H1 (cell line): ENCODE measurements around the gene OGFOD2. TPM values are rescaled to one million over a fixed set of nuclear protein-coding genes. Genes with fewer than 3 reads are reported as not detected.

Experiments used
- ATF3 ChIP-seq: IDR thresholded peaks from 2 replicates; pipeline ENCODE4 v1.6.1; 2011; ENCODE audit warnings: low read depth, mild to moderate bottlenecking, low read length; ENCODE audit not compliant: insufficient read depth
- CHD1 ChIP-seq: IDR thresholded peaks from 2 replicates; pipeline ENCODE4 v1.6.1; 2012; ENCODE audit warnings: low read depth, low read length, improper control_type of control experiment
- EGR1 ChIP-seq: IDR thresholded peaks from 2 replicates; pipeline ENCODE4 v1.6.1; 2011; ENCODE audit warnings: low read depth, low read length, borderline replicate concordance
- EZH2 ChIP-seq: fragments of 200-600 bp; sonication (generic); IDR thresholded peaks from 2 replicates; pipeline ENCODE4 v1.7.1; 2012; ENCODE audit warnings: low read depth, mild to moderate bottlenecking, moderate library complexity, low read length, inconsistent platforms; ENCODE audit not compliant: severe bottlenecking
- HDAC2 ChIP-seq, 2 experiments: fragments of 300-600 bp in 1 of 2; sonication (generic) in 1 of 2; IDR thresholded peaks; 2 replicates each; pipeline ENCODE4 v1.6.1; 2011 to 2012; ENCODE audit warnings: low read depth in 2 of 2, low read length in 2 of 2, mild to moderate bottlenecking in 2 of 2, moderate library complexity in 2 of 2, borderline replicate concordance in 1 of 2, inconsistent platforms in 1 of 2
- HDAC6 ChIP-seq: IDR thresholded peaks from one replicate; pipeline ENCODE4 v1.7.1; 2012; ENCODE audit warnings: low read depth, mild to moderate bottlenecking, inconsistent platforms, low read length, moderate library complexity
- KDM4A ChIP-seq: IDR thresholded peaks from one replicate; pipeline ENCODE4 v1.7.1; 2012; ENCODE audit warnings: low read depth, mild to moderate bottlenecking, moderate library complexity, low read length, inconsistent platforms; ENCODE audit not compliant: severe bottlenecking
- KDM5A ChIP-seq: fragments of 200-600 bp; IDR thresholded peaks from 2 replicates; pipeline ENCODE4 v1.7.1; 2012; ENCODE audit warnings: mild to moderate bottlenecking, low read length, inconsistent platforms, mixed read lengths
- NRF1 ChIP-seq: IDR thresholded peaks from 2 replicates; pipeline ENCODE4 v1.6.1; 2011; ENCODE audit warnings: mild to moderate bottlenecking, low read depth, low read length, improper control_type of control experiment
- POLR2A ChIP-seq, 2 experiments: IDR thresholded peaks; 1 replicate in 1 of 2; 2 replicates in 1 of 2; pipeline ENCODE4 v1.6.1; 2011; ENCODE audit warnings: low read depth in 2 of 2, low read length in 2 of 2, mild to moderate bottlenecking in 2 of 2; ENCODE audit errors: control extremely low read depth in 1 of 2
- RFX5 ChIP-seq: IDR thresholded peaks from 2 replicates; pipeline ENCODE4 v1.6.1; 2011; ENCODE audit warnings: low read depth, low read length, improper control_type of control experiment, borderline replicate concordance
- SP2 ChIP-seq: IDR thresholded peaks from 2 replicates; pipeline ENCODE4 v1.6.1; 2012; ENCODE audit warnings: mild to moderate bottlenecking, low read length, inconsistent platforms
- SP4 ChIP-seq: IDR thresholded peaks from 2 replicates; pipeline ENCODE4 v1.6.1; 2012; ENCODE audit warnings: low read length, inconsistent platforms
- TAF1 ChIP-seq: IDR thresholded peaks from 2 replicates; pipeline ENCODE4 v1.6.1; 2011; ENCODE audit warnings: mild to moderate bottlenecking, low read depth, low read length
- TBP ChIP-seq: IDR thresholded peaks from 2 replicates; pipeline ENCODE4 v1.6.1; 2011; ENCODE audit warnings: low read depth, low read length, improper control_type of control experiment
- polyA plus RNA-seq, 7 experiments: library from polyadenylated mRNA; depleted of rRNA in 3 of 7; stranded (reverse) in 5 of 7; unstranded in 2 of 7; fragments of >200 nt in 5 of 7; fragments of 200-250 nt in 2 of 7; gene quantifications; 1 replicate in 5 of 7; 2 replicates in 1 of 7; 4 replicates in 1 of 7; pipeline versions ENCODE4 v1.2.1 to v1.2.3, GENCODE V29; 2011 to 2013; ENCODE audit warnings: missing spikeins in 2 of 7, mixed read lengths in 2 of 7
- total RNA-seq: library from RNA; stranded (reverse); fragmentation: NEBNext Ultra II Directional; extraction: Animal tissue kit (Norgen Biotek cat#: 25700); gene quantifications from 2 replicates; pipeline ENCODE4 v1.2.1, GENCODE V29; 2021

OGFOD2 gene
- total and polyA plus RNA-seq, 2 of the 8 experiments (the other 6 are each of a cell fraction or from before 2014, with no cell fraction given): 17.3 to 20.3 TPM

GRCh38 chr12:122974892-122975789 lies at the start of gene OGFOD2 (continued):
- TF ChIP-seq EGR1 (no peak), SP4 (no peak; the same call in 1 of the 2 replicates), RFX5 (no peak), TAF1 (no peak; the same call in none of the 2 replicates), TBP (peak; percentile 63), CHD1 (no peak), ATF3 (no peak), HDAC2 (IDR thresholded peaks at IDR 0.05; ENCODE audit: borderline replicate concordance in 1 of 2, low read depth in 2 of 2, low read length in 2 of 2) (0 out of 4 replicates have a peak, but pooled peaks of 1 of the 2 experiments have one; percentile 67), EZH2 (no peak), SP2 (no peak), KDM5A (peak; percentile 57), HDAC6 (no peak), NRF1 (no peak), POLR2A (IDR thresholded peaks at IDR 0.05; ENCODE audit: control extremely low read depth in 1 of 2, low read depth in 2 of 2, low read length in 2 of 2) (peak in 1 of 2 experiments; percentile 40; a peak in 2 of 3 replicates), KDM4A (peak; percentile 91)
